Keratinocyte (primary cell): ENCODE measurements around the gene NAALADL2. TPM values are rescaled to one million over a fixed set of nuclear protein-coding genes. Genes with fewer than 3 reads are reported as not detected.
A peak's percentile ranks its signal among the peaks of the same experiment; 100 is the strongest.

ENCODE experiments used
- DNase-seq: peaks from one replicate; pipeline ENCODE4 v3.0.0-alpha.2; 2011; ENCODE audit warnings: low read depth, missing footprints, low spot score
- FAIRE-seq: peaks from 2 replicates; lab custom pipeline; 2011; peaks lifted over from hg19 to GRCh38; lab: Jason Lieb, UNC
- H2AFZ ChIP-seq: 2 replicates; pipeline ENCODE4 v1.6.0; 2012; ENCODE audit warnings: low read length, control low read depth, inconsistent platforms; ENCODE audit not compliant: control insufficient read depth
- H3K27ac ChIP-seq: 2 replicates; pipeline ENCODE4 v1.5.1; 2011; ENCODE audit warnings: low read length; ENCODE audit not compliant: control insufficient read depth, insufficient read depth
- H3K27me3 ChIP-seq: 3 replicates; pipeline ENCODE4 v1.6.0; 2011; ENCODE audit warnings: low read length; ENCODE audit not compliant: control insufficient read depth, insufficient read depth; ENCODE audit errors: extremely low read depth
- H3K36me3 ChIP-seq, 2 experiments: 2 replicates in 1 of 2; 3 replicates in 1 of 2; pipeline ENCODE4 v1.5.1; 2011; ENCODE audit warnings: low read length in 2 of 2, mild to moderate bottlenecking in 1 of 2; ENCODE audit not compliant: control insufficient read depth in 2 of 2, insufficient read depth in 2 of 2; ENCODE audit errors: extremely low read depth in 1 of 2
- H3K4me1 ChIP-seq: 3 replicates; pipeline ENCODE4 v1.5.1; 2011; ENCODE audit warnings: low read length; ENCODE audit not compliant: control insufficient read depth, insufficient read depth; ENCODE audit errors: extremely low read depth
- H3K4me2 ChIP-seq: 3 replicates; pipeline ENCODE4 v1.6.0; 2011; ENCODE audit warnings: low read depth, low read length; ENCODE audit not compliant: control insufficient read depth, insufficient read depth; ENCODE audit errors: extremely low read depth
- H3K4me3 ChIP-seq, 3 experiments: fragments of 200-600 bp in 1 of 3; sonication (generic) in 1 of 3; 2 replicates in 2 of 3; 3 replicates in 1 of 3; pipeline ENCODE4 v1.5.1; 2011 to 2016; ENCODE audit warnings: low read length in 3 of 3, mild to moderate bottlenecking in 3 of 3, control low read depth in 2 of 3, inconsistent platforms in 1 of 3, low read depth in 1 of 3, mixed read lengths in 1 of 3, mixed run types in 1 of 3, moderate library complexity in 1 of 3; ENCODE audit not compliant: control insufficient read depth in 2 of 3, insufficient read depth in 2 of 3; ENCODE audit errors: extremely low read depth in 1 of 3
- H3K79me2 ChIP-seq: 2 replicates; pipeline ENCODE4 v1.6.0; 2012; ENCODE audit warnings: low read length; ENCODE audit not compliant: control insufficient read depth, insufficient read depth
- H3K9ac ChIP-seq: 3 replicates; pipeline ENCODE4 v1.6.0; 2011; ENCODE audit warnings: low read length; ENCODE audit not compliant: control insufficient read depth, insufficient read depth; ENCODE audit errors: extremely low read depth
- H3K9me1 ChIP-seq: 3 replicates; pipeline ENCODE4 v1.6.0; 2011; ENCODE audit warnings: low read length; ENCODE audit not compliant: control insufficient read depth, insufficient read depth; ENCODE audit errors: extremely low read depth
- H3K9me3 ChIP-seq: 2 replicates; pipeline ENCODE4 v1.5.1; 2012; ENCODE audit warnings: low read depth, low read length; ENCODE audit not compliant: control insufficient read depth
- H4K20me1 ChIP-seq: 3 replicates; pipeline ENCODE4 v1.6.0; 2011; ENCODE audit warnings: low read length; ENCODE audit not compliant: control insufficient read depth, insufficient read depth; ENCODE audit errors: extremely low read depth
- EZH2 ChIP-seq: IDR thresholded peaks from one replicate; pipeline ENCODE4 v1.6.1; 2012; ENCODE audit warnings: inconsistent platforms, mild to moderate bottlenecking, low read length, moderate library complexity
- dilution Hi-C: fragments of 300-500 bp; cut with MboI; formaldehyde crosslinking; loops from one replicate; pipeline ENCODE4 v1.7.0; 2020; ENCODE audit warnings: low sequenced_read_pairs; ENCODE audit not compliant: extremely low pct_ligation_motif_present
- polyA plus RNA-seq, 5 experiments: library from polyadenylated mRNA; depleted of rRNA in 3 of 5; stranded (reverse) in 3 of 5; stranded (forward) in 1 of 5; unstranded in 1 of 5; fragments of >200 nt; gene quantifications; 1 replicate in 1 of 5; 2 replicates in 3 of 5; 3 replicates in 1 of 5; pipeline versions ENCODE4 v1.2.1 to v1.2.3, GENCODE V29; 2011 to 2012; ENCODE audit warnings: missing spikeins in 2 of 5, low read depth in 1 of 5, low replicate concordance in 1 of 5
- TF ChIP-seq, protein P1 (sequence below), 3 experiments: IDR thresholded peaks in 1 of 3; conservative IDR thresholded peaks in 1 of 3; optimal IDR thresholded peaks in 1 of 3; 2 replicates in 2 of 3; 3 replicates in 1 of 3; pipeline versions ENCODE3 to v1.5.1; 2011; ENCODE audit warnings: low read length in 3 of 3, mild to moderate bottlenecking in 3 of 3, moderate library complexity in 2 of 3, control low read depth in 1 of 3, inconsistent platforms in 1 of 3; ENCODE audit not compliant: insufficient read depth in 2 of 3; ENCODE audit errors: extremely low read depth in 1 of 3

Gene NAALADL2
- polyA plus RNA-seq, 1 donor (not counting 4 experiments of a cell fraction or from before 2014, with no cell fraction given), result 0.75 TPM

- TF ChIP-seq, protein P1, sequence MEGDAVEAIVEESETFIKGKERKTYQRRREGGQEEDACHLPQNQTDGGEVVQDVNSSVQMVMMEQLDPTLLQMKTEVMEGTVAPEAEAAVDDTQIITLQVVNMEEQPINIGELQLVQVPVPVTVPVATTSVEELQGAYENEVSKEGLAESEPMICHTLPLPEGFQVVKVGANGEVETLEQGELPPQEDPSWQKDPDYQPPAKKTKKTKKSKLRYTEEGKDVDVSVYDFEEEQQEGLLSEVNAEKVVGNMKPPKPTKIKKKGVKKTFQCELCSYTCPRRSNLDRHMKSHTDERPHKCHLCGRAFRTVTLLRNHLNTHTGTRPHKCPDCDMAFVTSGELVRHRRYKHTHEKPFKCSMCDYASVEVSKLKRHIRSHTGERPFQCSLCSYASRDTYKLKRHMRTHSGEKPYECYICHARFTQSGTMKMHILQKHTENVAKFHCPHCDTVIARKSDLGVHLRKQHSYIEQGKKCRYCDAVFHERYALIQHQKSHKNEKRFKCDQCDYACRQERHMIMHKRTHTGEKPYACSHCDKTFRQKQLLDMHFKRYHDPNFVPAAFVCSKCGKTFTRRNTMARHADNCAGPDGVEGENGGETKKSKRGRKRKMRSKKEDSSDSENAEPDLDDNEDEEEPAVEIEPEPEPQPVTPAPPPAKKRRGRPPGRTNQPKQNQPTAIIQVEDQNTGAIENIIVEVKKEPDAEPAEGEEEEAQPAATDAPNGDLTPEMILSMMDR (optimal IDR thresholded peaks at IDR 0.05 in 1 of 3, IDR thresholded peaks at IDR 0.05 in 1 of 3, conservative IDR thresholded peaks at IDR 0.05 in 1 of 3; ENCODE audit: extremely low read depth in 1 of 3, insufficient read depth in 2 of 3, low read length in 3 of 3), result no peak
- TF ChIP-seq EZH2, result no peak
- FAIRE-seq (no peak), DNase-seq (no peak)
- H2AFZ ChIP-seq, result peak overlapping the region; percentile 22
- no peak overlapping the region for H3K27ac ChIP-seq
- no peaks in the 10 kb centered on the region for H3K27me3 ChIP-seq
- H4K20me1 ChIP-seq, result no peaks in the 10 kb centered on the region
- no peaks in the 10 kb centered on the region for H3K9me1 ChIP-seq
- no peaks in the 10 kb centered on the region for H3K79me2 ChIP-seq
- no peak overlapping the region for H3K4me2 ChIP-seq
- H3K4me3 ChIP-seq, result no peak overlapping the region
- dilution Hi-C loops, result no loop called here
- no peaks in the 10 kb centered on the region for H3K4me1 ChIP-seq
- H3K9ac ChIP-seq, result no peak overlapping the region
- H3K9me3 ChIP-seq, result no peaks in the 10 kb centered on the region
- no peaks in the 10 kb centered on the region for H3K36me3 ChIP-seq
Measured at GRCh38 chr3:174891524-174892203, 32.5 kb downstream of the NAALADL2 start.

- DNase-seq (no peak), FAIRE-seq (no peak)
- Histone ChIP-seq H3K27ac (no peak overlapping the region), H3K4me3 (no peak overlapping the region), H3K27me3 (no peaks in the 10 kb centered on the region), H2AFZ (no peak overlapping the region), H4K20me1 (no peaks in the 10 kb centered on the region), H3K9me1 (no peaks in the 10 kb centered on the region), H3K9me3 (no peaks in the 10 kb centered on the region), H3K4me2 (no peak overlapping the region), H3K9ac (no peak overlapping the region), H3K4me1 (no peaks in the 10 kb centered on the region), H3K36me3 (no peaks in the 10 kb centered on the region), H3K79me2 (no peaks in the 10 kb centered on the region)
- dilution Hi-C loops, result no loop called here
- TF ChIP-seq EZH2, result no peak
- TF ChIP-seq, protein P1 (optimal IDR thresholded peaks at IDR 0.05 in 1 of 3, IDR thresholded peaks at IDR 0.05 in 1 of 3, conservative IDR thresholded peaks at IDR 0.05 in 1 of 3; ENCODE audit: extremely low read depth in 1 of 3, insufficient read depth in 2 of 3, low read length in 3 of 3), result no peak
Measured at GRCh38 chr3:174907027-174907426, 47.9 kb downstream of the NAALADL2 start.
